GM19452 (cell line): Measurements from ENCODE around the gene HSD17B2.

Experiments used
- ATAC-seq: cut with Tn5 transposase; IDR thresholded peaks from one replicate; pipeline ENCODE4 v1.9.1; 2021; ENCODE audit not compliant: unreplicated experiment

HSD17B2 gene

DNA sequence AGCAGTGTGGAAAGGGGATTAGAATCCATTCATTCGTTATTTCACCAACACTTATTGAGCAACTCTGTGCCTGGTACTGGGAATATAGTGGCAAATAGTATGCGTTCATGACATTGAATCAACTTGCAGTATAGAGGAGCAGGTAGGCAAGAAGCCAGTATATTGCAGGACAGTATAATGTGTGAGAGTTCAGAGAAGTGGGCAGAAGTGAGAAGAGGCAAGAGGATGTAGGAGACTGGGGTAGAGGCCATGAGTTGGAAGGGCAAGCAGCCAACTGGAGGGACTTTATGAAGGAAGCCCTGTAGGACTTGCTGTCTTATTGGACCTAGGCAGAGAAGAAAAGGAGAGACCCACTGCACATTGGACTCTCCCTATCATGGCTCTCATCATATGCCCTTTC, 12.3 kb downstream of the HSD17B2 start:
- ATAC-seq, result no peak

DNA sequence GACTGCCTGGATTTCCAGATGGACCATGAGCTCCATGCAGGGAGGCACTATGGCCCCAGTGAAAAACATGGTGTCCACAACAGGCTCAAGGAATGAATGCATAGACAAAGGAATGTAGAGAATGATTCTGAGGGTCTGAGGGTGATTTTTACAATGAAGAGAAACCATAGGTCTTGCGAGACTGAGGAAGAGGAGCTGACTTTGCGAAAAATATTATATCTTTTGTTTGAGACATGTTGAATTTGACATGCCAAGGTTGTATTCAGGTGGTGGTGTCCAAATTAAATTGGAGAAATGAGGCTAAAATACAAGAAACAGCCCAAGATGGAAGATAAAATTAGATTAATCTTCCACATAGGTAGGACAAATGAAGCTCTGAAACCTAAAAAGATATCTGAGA, 12.7 kb downstream of the HSD17B2 start:
- no peak for ATAC-seq

DNA sequence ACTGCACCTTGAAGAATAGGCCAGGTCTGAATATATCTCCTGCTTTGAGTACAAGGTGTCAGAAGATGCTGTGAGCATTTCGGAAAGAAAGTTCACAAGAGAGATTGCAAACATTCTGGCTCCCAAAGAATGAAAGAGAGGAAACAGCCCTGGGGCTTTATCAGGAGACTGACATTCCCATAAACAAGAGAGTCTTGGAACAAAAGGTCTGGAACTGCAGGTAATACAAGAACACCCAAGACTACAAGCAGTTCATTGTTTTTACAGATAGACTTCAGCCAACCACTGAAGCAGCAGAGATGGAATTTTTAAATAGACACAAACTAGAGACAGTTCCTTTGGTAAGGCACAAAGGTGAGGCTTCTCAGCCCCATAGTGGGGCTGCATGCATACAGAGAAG, 14.4 kb downstream of the HSD17B2 start:
- no peak for ATAC-seq

DNA sequence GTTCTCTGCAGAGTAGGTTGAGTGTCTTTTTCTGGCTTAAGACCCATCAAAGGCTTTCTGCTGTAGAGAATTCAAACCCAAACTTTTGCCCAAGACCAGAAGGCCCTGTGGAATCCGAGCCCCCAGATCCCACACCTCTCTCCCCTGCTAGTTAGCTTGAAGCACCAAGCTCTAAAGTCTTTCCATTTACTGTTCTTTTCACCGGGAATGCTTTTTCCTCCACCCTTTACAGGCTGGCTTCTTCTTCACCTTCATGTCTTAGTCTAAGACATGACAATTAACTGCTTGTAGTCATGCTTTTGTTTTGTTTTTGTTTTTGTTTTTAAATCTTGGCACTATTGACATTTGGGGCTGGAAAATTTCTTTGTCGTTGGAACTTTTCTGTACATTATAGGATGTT, 15.5 kb downstream of the HSD17B2 start:
- ATAC-seq, result no peak

DNA sequence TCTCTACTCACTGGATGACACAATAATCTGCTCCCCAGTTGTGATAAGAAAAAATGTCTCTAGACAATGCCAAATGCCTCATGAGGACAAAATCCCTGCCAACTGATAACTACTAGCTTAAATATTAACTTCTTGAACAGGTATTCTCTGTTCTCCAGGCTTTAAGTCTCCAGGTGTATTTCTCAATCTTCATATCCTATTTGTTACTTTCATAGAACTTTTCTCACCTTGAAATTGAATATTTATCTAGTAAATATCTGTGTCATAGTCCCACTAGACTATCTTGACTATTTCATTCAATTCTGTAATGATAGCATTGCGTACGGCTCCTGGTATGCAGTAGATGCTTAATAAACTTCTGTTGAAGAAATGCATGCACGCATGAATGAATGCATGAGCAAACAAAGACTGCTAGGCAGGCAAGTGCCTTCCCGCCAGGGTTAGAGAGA, 15.9 kb downstream of the HSD17B2 start:
- no peak for ATAC-seq

DNA sequence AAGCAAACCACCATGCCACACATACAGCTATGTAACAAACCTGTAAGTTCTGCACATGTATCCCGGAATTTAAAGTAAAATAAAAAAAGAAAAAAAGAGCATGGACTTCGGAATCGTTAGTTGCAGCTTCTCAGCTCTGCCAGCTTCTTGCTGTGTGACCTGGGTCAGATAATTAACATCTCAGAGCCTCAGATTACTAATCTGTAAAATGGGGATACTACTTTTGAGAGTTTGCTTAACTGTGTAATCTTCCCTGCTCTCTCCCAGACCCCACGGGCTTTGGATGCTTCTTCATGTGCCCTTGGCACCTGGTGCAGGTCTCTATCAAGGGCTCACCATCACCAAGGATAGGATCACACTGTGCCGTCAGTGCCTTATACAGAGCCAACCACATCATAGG, 16.6 kb downstream of the HSD17B2 start:
- no peak for ATAC-seq

DNA sequence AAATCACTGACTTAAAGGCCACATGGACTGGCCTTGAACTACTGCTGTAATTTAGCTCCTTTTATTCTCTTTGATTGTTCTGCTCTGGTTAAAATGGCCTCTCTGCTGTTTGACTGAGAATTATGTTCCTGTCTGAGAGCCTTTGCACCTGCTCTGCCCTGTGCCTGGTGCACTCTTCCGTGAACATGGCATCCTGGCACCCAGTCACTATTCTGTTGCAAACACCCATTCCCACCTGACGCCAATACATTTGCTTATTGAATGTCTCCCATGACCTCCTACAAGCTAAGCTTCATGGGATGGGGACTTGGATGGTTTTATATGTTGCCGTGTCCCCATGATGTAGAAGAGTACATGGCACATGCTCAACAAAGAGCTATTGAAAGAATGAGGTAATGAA, 20.1 kb downstream of the HSD17B2 start:
- no peak for ATAC-seq

DNA sequence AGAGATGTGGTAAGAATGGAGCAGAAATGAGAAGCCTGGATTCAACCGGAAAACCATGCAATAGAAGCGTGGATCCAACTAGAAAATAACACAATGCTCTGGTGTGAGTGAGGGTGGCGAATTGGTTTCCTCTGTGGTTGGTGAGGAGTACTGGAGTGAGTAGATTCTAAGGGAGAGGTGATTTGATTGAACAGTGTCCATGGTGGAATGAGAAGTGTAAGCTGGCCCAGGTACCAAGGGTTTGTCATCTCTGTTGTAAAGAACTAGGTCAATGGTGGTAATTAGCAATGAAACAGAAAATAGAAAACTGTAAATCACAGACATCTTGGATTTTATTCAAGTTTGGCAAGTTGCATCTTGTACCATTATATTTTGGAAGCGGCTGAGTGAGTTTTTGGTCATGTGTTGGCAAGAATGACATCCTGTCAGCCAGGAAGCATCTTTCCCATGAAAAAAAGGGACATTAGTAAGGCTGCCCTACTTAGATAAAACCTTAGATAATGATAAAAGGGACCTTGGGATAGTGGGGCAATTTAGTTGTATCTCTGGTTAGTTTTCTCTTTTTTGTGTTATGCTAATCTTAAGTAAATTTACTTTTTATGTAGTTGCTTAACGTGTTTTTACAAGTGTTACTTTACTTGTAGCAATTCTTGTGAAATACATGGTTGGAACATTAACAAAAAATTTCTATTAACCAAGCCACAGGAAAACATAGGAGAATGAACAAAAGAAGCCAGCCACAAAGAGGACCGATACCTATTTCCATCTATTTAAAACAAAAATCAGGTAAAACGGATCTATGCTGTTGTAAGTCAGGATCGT, 20.9 kb downstream of the HSD17B2 start:
- no peak for ATAC-seq

DNA sequence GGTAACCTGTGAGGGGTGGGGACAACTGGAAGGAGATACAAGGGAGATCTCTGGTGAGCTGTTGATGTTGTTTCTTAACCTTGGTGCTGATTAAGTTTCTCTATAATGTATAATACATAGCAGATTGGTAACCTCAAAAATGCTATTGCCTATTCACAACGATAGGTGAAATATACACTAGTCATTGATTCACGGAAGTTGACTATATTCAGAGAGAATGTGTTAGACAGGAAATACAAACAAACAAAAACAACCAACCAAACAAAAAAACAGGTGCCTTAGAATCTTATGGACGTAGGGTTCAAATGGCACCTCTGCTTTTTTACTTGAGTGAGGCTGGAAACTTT, 21.5 kb downstream of the HSD17B2 start:
- ATAC-seq, result no peak

DNA sequence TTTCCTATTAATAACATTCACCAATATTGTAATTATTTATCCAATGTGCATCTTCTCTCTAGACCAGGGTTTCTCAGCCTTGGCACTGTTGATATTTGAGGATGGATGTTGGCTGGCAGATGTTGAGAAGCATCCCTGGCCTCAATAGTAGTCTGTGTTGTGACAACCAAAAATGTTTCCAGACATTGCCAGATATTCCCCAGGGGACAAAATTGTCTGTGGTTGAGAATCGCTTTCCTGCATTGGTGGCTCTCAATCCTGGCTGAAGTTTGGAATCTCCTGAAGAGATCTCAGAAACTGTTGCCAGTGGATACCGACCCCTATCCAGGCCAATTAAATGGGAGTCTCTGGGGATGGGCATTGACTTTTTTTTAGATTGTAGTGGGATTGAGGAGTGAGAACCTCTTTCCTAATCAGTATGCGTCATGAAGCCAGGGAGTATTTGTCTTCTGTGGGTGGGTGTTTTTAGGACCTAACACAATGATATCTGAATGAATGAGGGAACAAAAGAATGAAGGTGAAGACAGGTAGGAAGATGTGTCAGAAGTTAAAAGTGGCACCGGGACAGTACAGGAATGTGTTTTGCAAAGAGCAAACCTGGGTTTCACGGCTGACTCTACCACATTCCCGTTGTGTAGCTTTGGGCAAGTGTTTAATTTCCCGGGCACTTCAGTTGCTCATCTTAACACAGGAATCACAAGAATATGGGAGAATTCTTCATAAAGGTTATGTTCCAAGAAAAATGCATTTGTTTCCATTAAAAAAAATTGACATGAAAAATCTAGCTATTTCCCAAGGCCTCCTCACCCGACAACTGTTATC, 24.3 kb downstream of the HSD17B2 start:
- no peak for ATAC-seq

DNA sequence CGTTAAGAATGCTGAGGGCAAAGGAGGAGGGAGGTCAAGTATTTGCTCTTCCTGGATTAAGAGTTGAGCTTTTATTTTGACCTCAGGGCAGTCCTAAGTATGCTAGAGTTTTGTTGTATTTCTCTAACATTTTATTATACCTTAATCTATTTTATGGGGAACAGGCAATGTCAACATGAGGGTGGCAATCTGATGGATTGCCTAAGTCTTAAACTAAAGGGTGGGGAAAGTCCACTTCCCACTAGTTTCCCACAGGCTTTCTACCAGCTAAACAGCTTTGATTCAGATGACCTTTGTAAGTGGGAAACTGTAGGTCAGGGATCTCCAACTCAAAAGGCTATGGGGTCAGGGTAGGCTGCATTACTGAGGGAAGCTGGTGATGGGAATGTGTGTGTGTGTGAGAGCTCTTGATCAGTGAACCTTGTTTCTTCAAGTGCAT, 24.9 kb downstream of the HSD17B2 start:
- no peak for ATAC-seq

DNA sequence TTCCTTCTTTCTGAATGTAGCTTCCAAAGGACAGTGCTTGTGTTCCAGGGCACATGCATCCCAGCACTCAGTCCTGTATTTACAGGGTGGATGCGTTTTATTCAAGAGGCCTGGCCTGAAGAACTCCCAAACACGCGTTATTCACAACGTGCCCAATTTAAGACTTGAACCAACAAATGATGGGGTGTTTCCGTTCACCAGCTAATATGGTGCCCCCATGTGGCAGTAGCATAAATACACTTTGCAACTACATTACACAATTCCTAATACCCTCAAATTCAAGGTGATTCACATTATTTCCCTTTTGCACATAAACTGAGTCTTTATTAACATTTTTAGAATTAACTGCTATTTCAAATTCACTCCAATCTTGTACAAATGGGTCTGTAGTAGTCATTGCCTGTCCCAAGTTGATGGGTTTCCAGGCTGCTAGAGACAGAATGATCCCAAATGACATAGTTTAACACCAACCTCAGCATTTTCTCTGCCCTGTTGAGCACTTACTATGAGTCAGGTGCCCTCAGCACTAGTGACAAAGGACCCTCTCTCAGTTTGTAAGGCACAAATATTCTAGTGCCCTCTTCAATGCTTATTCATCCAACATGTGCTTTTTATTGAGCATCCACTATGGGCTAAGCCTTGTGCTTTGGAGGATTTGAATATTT, 26.9 kb downstream of the HSD17B2 start:
- ATAC-seq, result no peak

DNA sequence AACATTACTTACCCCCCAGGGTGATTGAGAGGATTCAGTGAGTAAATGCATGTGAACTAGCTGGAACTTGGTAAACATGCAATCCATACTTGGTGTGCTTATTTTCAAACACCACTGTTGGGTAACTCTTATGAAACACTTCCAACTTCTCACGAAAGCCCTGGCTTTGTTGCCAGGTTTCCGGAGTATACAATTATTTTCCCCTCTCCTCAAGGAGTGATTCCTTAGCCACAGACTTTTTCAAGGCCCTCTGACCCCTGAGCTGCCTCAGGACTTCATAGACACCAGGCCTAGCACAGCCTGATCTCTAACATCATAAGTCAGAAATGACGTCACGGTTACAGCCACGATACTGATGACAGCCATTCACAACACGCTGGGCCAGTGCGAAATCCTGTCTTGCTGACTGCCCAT, 27.6 kb downstream of the HSD17B2 start:
- no peak for ATAC-seq

DNA sequence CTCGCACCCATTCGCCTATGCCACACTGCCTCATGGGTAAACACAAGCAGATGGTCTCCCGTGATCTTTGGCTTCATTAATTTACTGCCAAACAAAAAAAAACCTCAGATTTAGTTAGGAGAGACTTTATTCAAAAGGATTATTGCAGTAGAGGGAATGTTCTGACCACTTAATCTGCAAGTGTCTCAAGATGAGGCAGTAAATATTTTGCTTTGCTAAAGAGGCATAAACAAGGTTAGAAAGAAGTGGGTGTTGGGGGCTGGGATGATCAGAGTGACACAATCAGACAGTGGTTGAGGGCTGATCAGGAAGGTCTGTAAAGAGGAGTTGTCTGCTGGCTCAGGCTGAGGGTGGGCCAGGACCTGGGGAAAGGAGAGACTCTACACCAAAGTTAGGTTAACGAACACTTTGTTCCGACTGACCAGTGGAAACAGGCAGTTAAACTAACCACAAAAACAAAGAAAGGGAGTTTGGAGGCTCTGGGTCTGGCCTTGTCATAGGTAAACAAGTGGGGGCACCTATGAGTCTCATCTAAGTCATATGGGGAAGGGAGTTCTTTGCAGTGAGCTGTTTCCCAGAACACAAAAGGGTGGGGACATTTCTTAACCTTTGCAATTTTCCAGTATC, 28.5 kb downstream of the HSD17B2 start:
- no peak for ATAC-seq

DNA sequence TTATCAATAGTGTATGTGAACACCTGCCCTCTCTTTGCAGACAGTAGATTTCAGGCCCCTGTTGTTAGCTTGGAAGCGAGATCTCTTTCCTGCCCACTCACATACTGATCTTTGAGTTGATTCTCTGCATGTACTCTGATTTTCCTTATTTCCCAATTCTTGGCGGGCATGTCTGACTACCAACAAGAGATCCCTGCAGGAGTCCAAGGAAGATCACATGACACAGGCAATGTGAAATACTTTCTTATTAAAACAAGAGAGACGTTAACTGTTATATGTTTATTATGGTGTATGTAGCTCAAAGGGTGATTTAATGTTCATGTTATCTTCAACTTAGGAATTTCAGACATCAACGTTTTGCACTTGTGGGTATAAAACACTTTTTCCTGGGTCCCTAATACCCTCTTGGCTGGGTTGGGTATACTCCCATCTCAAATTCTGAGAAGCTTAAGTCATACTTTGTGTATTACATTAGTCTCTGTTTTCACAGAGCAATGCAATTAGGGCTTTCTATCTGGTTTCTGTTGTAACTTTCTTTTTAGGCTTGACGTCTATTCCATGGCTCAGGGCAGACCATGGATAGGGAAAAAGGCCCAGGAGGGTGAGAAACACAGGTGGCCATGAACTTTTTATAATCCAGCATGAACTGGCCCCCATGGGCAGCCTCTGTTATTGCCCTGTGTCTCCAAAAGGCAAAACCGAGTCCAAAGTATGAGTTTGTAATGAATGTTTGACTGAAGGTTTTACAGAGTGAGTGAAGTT, 32.2 kb downstream of the HSD17B2 start:
- no peak for ATAC-seq

DNA sequence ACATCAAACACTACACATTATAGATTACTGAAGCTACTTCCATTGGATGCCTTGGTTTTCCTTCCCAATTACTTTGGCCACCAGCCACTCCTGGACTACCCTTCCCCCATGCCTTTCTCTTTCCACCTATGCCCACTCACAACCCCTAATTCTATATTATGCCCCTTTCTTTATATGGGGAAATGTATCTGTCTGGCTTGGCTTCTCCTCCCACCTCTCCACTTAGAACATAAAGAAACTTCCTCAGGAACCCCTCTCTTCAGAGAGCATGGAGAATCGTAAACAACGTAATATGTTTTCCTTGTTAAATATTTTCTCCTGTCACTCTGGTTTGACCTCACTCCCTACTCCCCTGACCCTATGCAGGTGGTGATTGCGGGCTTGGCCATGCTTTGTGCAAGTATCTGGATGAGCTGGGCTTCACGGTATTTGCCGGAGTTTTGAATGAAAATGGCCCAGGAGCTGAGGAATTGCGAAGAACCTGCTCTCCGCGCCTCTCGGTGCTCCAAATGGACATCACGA, 32.8 kb downstream of the HSD17B2 start:
- ATAC-seq, result no peak

DNA sequence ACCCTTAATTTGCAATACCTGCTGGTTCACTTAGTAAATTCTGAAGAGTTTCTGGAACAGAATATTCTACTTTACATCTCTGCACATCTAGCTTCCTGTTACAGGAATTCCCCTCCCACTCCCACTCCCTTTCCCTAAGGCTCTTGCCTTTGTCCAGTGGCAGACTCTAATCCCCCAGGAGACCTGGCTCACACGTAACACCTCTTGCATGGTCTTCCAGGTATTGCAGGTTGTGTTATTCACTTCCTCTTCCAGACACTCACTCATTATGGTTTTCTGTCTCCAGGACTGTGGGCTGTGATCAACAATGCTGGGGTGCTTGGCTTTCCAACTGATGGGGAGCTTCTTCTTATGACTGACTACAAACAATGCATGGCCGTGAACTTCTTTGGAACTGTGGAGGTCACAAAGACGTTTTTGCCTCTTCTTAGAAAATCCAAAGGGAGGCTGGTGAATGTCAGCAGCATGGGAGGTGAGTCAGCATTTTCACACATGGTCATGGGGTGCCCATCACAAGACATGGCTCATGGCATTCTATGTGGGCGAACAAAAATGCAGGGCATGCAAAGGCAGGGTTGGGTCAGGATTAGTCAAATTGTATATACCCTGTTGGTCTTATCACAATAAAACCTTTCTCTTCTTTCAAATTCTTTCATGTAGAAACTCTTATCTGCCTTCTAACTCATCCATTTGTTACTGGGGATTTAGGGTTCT, 35.8 kb downstream of the HSD17B2 start:
- ATAC-seq, result no peak

DNA sequence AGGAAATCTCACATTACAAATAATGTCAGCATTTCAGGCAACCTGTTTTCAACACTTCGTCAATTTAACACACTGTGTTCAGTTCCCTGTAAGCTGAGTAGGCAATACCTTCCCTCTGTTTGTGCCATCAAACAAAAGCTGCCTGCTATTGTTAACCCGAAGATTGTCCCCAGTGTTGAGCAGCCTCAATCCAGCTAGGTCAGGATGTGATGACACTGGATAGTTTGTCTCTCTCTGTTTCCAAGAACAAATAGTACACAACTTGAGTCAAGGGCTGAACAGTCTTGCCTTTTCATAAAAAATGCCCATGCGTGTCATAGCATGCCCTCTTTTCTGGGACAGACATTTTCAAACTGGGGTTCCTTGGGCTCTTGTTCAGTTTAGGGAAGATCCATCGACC, 36.4 kb downstream of the HSD17B2 start:
- ATAC-seq, result no peak

DNA sequence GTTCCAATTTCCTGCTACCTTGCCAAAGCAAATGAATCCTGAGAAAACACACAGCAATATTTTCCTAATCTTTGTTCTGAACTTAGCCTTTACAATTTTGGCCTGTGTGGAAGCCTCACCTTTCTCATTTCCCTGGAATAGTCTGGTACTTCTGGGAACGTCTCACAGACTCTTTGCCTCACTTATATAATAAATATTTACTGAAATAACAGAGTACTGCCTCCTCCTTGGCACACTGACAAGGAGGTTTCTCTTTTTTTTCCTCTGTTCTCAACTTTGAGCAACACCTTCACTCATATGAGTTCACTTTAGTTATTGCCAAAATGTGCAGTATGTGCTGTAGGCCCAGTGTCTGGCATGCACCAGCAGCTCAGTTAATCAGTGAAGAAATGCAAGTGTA, 37.3 kb downstream of the HSD17B2 start:
- ATAC-seq, result no peak
